MM.1S (cell line): Measurements from ENCODE around the gene AKAP6.

ENCODE experiments used
- DNase-seq: peaks from one replicate; pipeline ENCODE4 v3.0.0-alpha.2; 2015
- H2AFZ ChIP-seq: fragments of 300-600 bp; sonication (generic); 2 replicates; pipeline ENCODE4 v1.6.0; 2016; ENCODE audit warnings: antibody characterized with exemption, low read length
- H3F3A ChIP-seq: fragments of 300-600 bp; sonication (generic); 2 replicates; pipeline ENCODE4 v1.6.1; 2016; ENCODE audit warnings: mild to moderate bottlenecking, antibody characterized with exemption, low read length, moderate library complexity, mixed read lengths; ENCODE audit not compliant: insufficient read depth
- H3K27ac ChIP-seq: fragments of 300-600 bp; sonication (generic); 2 replicates; pipeline ENCODE4 v1.5.1; 2016; ENCODE audit warnings: mild to moderate bottlenecking, low read length
- H3K27me3 ChIP-seq: fragments of 300-600 bp; sonication (generic); replicated peaks from 2 replicates; pipeline ENCODE4 v1.6.0; 2016; ENCODE audit warnings: low read length; ENCODE audit not compliant: insufficient read depth
- H3K36me3 ChIP-seq: fragments of 300-600 bp; sonication (generic); replicated peaks from 2 replicates; pipeline ENCODE4 v1.6.1; 2016; ENCODE audit warnings: mild to moderate bottlenecking, low read length, mixed read lengths; ENCODE audit not compliant: insufficient read depth
- H3K4me1 ChIP-seq: fragments of 300-600 bp; sonication (generic); 2 replicates; pipeline ENCODE4 v1.6.1; 2016; ENCODE audit warnings: low read length, mixed read lengths
- H3K4me2 ChIP-seq: fragments of 300-600 bp; sonication (generic); 2 replicates; pipeline ENCODE4 v1.6.0; 2016; ENCODE audit warnings: low read depth, low read length
- H3K4me3 ChIP-seq: fragments of 300-600 bp; sonication (generic); 2 replicates; pipeline ENCODE4 v1.5.1; 2016; ENCODE audit warnings: low read length, mixed read lengths
- H3K79me2 ChIP-seq: fragments of 300-600 bp; sonication (generic); 2 replicates; pipeline ENCODE4 v1.6.1; 2016; ENCODE audit warnings: mixed run types, low read length, mixed read lengths
- H3K9ac ChIP-seq: fragments of 300-600 bp; sonication (generic); 2 replicates; pipeline ENCODE4 v1.6.1; 2016; ENCODE audit warnings: low read length, mixed read lengths
- H3K9me2 ChIP-seq: fragments of 300-600 bp; sonication (generic); replicated peaks from 2 replicates; pipeline ENCODE4 v1.6.1; 2016; ENCODE audit warnings: mild to moderate bottlenecking, low read length, mixed read lengths; ENCODE audit not compliant: insufficient read depth
- H3K9me3 ChIP-seq: fragments of 300-600 bp; sonication (generic); replicated peaks from 2 replicates; pipeline ENCODE4 v1.6.1; 2016; ENCODE audit warnings: mild to moderate bottlenecking, low read length, mixed read lengths; ENCODE audit not compliant: insufficient read depth
- H4K20me1 ChIP-seq: fragments of 300-600 bp; sonication (generic); 2 replicates; pipeline ENCODE4 v1.6.1; 2016; ENCODE audit warnings: mild to moderate bottlenecking, low read length, moderate library complexity, mixed read lengths; ENCODE audit not compliant: insufficient read depth
- EZH2 ChIP-seq: fragments of 300-600 bp; sonication (generic); optimal IDR thresholded peaks from 2 replicates; pipeline ENCODE3; 2017; ENCODE audit warnings: low read depth, mild to moderate bottlenecking, antibody characterized with exemption, low read length, mixed read lengths
- EZH2phosphoT487 ChIP-seq: fragments of 300-600 bp; sonication (generic); IDR thresholded peaks from 2 replicates; pipeline ENCODE4 v1.6.1; 2018; ENCODE audit warnings: antibody characterized with exemption, low read length
- TF ChIP-seq, protein P1 (sequence below): fragments of 300-600 bp; sonication (generic); IDR thresholded peaks from 2 replicates; pipeline ENCODE4 v1.5.1; 2016; ENCODE audit warnings: antibody characterized with exemption, low read length, mixed read lengths

The AKAP6 gene

DNA sequence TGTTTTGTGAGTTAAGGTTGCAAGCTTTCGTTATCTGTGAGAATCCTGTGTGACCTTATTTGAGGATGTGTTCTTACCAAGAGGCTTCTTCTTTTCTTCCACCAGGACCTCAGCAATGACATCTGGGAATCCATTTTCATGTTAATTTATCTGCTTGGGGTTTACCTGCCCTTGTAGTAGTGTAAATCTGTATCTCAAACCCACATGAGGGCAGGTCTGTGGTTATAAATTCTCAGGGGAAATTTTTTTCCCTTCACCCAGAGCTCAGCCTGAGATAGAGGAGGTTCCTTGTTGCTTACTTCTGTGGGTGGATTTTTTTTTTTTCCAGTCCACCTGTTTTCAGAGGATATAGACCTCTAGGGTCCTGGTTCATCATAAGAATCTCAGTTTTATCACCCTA, 70.8 kb downstream of the AKAP6 start:
- Histone ChIP-seq H3F3A (no peaks in the 10 kb centered on the region), H3K36me3 (no peaks in the 10 kb centered on the region), H3K27me3 (no peaks in the 10 kb centered on the region), H3K79me2 (no peaks in the 10 kb centered on the region), H4K20me1 (no peaks in the 10 kb centered on the region), H3K9ac (no peak overlapping the region), H3K9me3 (no peaks in the 10 kb centered on the region), H3K27ac (no peak overlapping the region), H3K9me2 (no peaks in the 10 kb centered on the region), H3K4me2 (no peak overlapping the region), H2AFZ (no peak overlapping the region), H3K4me3 (no peak overlapping the region), H3K4me1 (no peaks in the 10 kb centered on the region)
- TF ChIP-seq, protein P1, sequence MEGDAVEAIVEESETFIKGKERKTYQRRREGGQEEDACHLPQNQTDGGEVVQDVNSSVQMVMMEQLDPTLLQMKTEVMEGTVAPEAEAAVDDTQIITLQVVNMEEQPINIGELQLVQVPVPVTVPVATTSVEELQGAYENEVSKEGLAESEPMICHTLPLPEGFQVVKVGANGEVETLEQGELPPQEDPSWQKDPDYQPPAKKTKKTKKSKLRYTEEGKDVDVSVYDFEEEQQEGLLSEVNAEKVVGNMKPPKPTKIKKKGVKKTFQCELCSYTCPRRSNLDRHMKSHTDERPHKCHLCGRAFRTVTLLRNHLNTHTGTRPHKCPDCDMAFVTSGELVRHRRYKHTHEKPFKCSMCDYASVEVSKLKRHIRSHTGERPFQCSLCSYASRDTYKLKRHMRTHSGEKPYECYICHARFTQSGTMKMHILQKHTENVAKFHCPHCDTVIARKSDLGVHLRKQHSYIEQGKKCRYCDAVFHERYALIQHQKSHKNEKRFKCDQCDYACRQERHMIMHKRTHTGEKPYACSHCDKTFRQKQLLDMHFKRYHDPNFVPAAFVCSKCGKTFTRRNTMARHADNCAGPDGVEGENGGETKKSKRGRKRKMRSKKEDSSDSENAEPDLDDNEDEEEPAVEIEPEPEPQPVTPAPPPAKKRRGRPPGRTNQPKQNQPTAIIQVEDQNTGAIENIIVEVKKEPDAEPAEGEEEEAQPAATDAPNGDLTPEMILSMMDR = no peak
- TF ChIP-seq EZH2phosphoT487 (no peak), EZH2 (no peak)
- no peak for DNase-seq

DNA sequence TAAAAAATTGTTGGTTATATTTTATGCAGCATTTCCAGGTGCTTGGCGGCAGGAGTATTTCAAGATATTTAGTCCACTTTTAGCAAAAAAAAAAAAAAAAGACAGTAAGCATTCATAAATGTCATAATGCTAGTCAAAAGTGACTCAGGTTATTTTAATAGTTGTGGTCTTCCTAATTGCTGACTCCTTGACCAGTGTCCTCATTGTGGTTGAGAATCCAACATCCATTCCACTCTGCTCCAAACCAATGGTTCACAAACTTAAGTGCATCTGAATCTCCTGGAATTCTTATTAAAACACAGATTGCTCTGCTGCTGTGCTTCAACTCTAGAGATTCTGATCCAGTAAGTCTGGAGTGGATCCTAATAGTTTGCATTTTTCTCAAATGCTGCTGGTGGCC, 71.4 kb downstream of the AKAP6 start:
- no peaks in the 10 kb centered on the region for H3K27me3 ChIP-seq
- H3F3A ChIP-seq = no peaks in the 10 kb centered on the region
- H3K4me3 ChIP-seq = no peak overlapping the region
- TF ChIP-seq, protein P1 = no peak
- TF ChIP-seq EZH2 (no peak), EZH2phosphoT487 (no peak)
- no peaks in the 10 kb centered on the region for H3K36me3 ChIP-seq
- no peak for DNase-seq
- no peaks in the 10 kb centered on the region for H4K20me1 ChIP-seq
- no peak overlapping the region for H3K9ac ChIP-seq
- H3K9me3 ChIP-seq = no peaks in the 10 kb centered on the region
- no peak overlapping the region for H3K4me2 ChIP-seq
- H3K4me1 ChIP-seq = no peaks in the 10 kb centered on the region
- no peaks in the 10 kb centered on the region for H3K79me2 ChIP-seq
- no peak overlapping the region for H3K27ac ChIP-seq
- H3K9me2 ChIP-seq = no peaks in the 10 kb centered on the region
- H2AFZ ChIP-seq = no peak overlapping the region

DNA sequence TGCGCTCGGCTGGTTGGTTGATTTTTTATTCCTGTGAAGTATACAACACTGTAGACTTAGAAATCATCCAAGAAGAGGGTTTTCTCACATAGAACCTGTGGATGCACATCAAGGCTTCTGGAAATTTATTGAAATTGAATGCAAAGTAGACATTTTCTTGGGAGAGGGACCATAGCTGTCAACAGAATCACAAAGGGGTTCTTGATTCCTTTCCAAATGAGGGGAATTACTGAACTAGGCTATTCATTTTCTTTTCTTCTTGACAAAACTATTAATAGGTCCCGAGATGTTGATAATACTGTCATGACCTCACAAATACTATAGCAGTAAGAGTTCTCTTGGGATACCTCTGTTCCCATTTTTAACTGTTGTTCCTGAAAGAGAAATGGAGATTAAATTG, 73.9 kb downstream of the AKAP6 start:
- Histone ChIP-seq H3K4me2 (no peak overlapping the region), H3K36me3 (no peaks in the 10 kb centered on the region), H3K9me3 (no peaks in the 10 kb centered on the region), H3K9me2 (no peaks in the 10 kb centered on the region), H3K79me2 (no peaks in the 10 kb centered on the region), H3K27ac (no peak overlapping the region), H3K27me3 (no peaks in the 10 kb centered on the region), H3K4me3 (no peak overlapping the region), H3K9ac (no peak overlapping the region), H3K4me1 (no peaks in the 10 kb centered on the region), H4K20me1 (no peaks in the 10 kb centered on the region), H3F3A (no peaks in the 10 kb centered on the region), H2AFZ (no peak overlapping the region)
- no peak for DNase-seq
- TF ChIP-seq EZH2 = no peak
- TF ChIP-seq, protein P1 = no peak
- TF ChIP-seq EZH2phosphoT487 = no peak
